GM12892 (cell line): Measurements from ENCODE around the gene PM20D2.

Experiments used
- DNase-seq: peaks from one replicate; pipeline ENCODE4 v3.0.0; 2011; ENCODE audit not compliant: insufficient read length
- FAIRE-seq: peaks from 2 replicates; lab custom pipeline; 2011; peaks lifted over from hg19 to GRCh38; lab: Jason Lieb, UNC
- POLR2A ChIP-seq: IDR thresholded peaks from 2 replicates; pipeline ENCODE4 v1.6.1; 2011; ENCODE audit warnings: low read depth, low read length, control low read depth
- POLR2AphosphoS5 ChIP-seq: IDR thresholded peaks from 2 replicates; pipeline ENCODE4 v1.6.1; 2011; ENCODE audit warnings: low read depth, low read length, control low read depth
- TAF1 ChIP-seq: IDR thresholded peaks from 2 replicates; pipeline ENCODE4 v1.6.1; 2011; ENCODE audit warnings: low read depth, mild to moderate bottlenecking, control low read depth, low read length, borderline replicate concordance

The PM20D2 gene

GRCh38 chr6:89131599-89131998 lies 14.3 kb upstream of the PM20D2 start:
- TF ChIP-seq TAF1 = no peak
- no peak for TF ChIP-seq POLR2A
- no peak for TF ChIP-seq POLR2AphosphoS5
- DNase-seq (no peak), FAIRE-seq (no peak)

- FAIRE-seq (no peak), DNase-seq (no peak)
- TF ChIP-seq POLR2A (no peak), TAF1 (no peak)
These were observed 13.8 kb upstream of the PM20D2 start for GRCh38 chr6:89132057-89132456.

GRCh38 chr6:89133981-89134380 lies 11.9 kb upstream of the PM20D2 start:
- FAIRE-seq = no peak

GRCh38 chr6:89134723-89135122 lies 11.1 kb upstream of the PM20D2 start:
- TF ChIP-seq POLR2A (no peak), POLR2AphosphoS5 (no peak), TAF1 (no peak)
- FAIRE-seq (no peak), DNase-seq (no peak)

More at GRCh38 chr6:89133981-89134380, 11.9 kb upstream of the PM20D2 start:
- DNase-seq = no peak
- no peak for TF ChIP-seq TAF1
- no peak for TF ChIP-seq POLR2A
- TF ChIP-seq POLR2AphosphoS5 = no peak

GRCh38 chr6:89138173-89138572 lies 7.7 kb upstream of the PM20D2 start:
- TF ChIP-seq POLR2A (no peak), TAF1 (no peak), POLR2AphosphoS5 (no peak)
- DNase-seq (no peak), FAIRE-seq (no peak)

- no peak for TF ChIP-seq TAF1
- no peak for TF ChIP-seq POLR2AphosphoS5
- TF ChIP-seq POLR2A = no peak
- DNase-seq (no peak), FAIRE-seq (no peak)
These were observed 6.1 kb upstream of the PM20D2 start for GRCh38 chr6:89139509-89140346.

GRCh38 chr6:89140347-89141156 lies 5.3 kb upstream of the PM20D2 start:
- no peak for DNase-seq
- TF ChIP-seq POLR2A = no peak
- FAIRE-seq = no peak

GRCh38 chr6:89144354-89144906 lies 1.4 kb upstream of the PM20D2 start:
- FAIRE-seq (peak; percentile 80), DNase-seq (peak; percentile 13)
- TF ChIP-seq TAF1 (no peak), POLR2AphosphoS5 (no peak), POLR2A (no peak)

- DNase-seq (peak; percentile 31), FAIRE-seq (peak; percentile 91)
- no peak for TF ChIP-seq POLR2A
- no peak for TF ChIP-seq POLR2AphosphoS5
- TF ChIP-seq TAF1 = no peak
These were observed 532 bp upstream of the PM20D2 start for GRCh38 chr6:89145091-89145955.

- FAIRE-seq (peak; percentile 76), DNase-seq (no peak)
- TF ChIP-seq TAF1 (no peak), POLR2AphosphoS5 (no peak), POLR2A (no peak)
These were observed 1.2 kb downstream of the PM20D2 start for GRCh38 chr6:89146718-89147700.
